HG02678 (cell line): ENCODE measurements around the gene TM6SF1.
"Not testable (repeated sequence)": the region's sequence is repeated elsewhere in the genome, so short reads cannot be mapped to it uniquely, and the experiment has no call there.

ENCODE experiments used
- ATAC-seq: cut with Tn5 transposase; IDR thresholded peaks from one replicate; pipeline ENCODE4 v1.9.1; 2021; ENCODE audit warnings: mild to moderate bottlenecking, moderate library complexity; ENCODE audit not compliant: unreplicated experiment

The TM6SF1 gene

GRCh38 chr15:83115410-83115809 is 8.0 kb downstream of the TM6SF1 start:
- ATAC-seq, result no peak

GRCh38 chr15:83115831-83116565 is 8.6 kb downstream of the TM6SF1 start:
- ATAC-seq, result no peak

GRCh38 chr15:83118291-83118827 is 10.9 kb downstream of the TM6SF1 start:
- ATAC-seq, result no peak

DNA sequence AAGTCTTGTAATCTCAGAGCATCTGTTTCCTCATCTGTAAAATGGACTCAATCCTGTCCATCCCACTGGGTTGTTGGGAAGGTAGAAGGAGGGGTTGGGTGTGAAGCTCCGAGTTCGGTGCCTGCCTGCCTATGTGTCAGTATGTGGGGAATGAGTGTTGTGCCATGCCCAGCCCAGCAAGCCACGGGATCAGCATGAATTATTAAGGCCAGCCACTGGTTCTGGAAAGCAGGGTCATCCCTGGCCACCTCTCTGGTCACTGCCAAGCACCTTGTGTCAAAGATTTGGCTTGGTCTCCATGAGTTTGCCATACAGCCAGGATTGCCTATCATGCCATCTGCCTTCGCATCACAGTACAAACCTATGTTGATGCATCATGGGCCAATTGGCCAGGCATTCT is 11.5 kb downstream of the TM6SF1 start:
- ATAC-seq, result no peak

GRCh38 chr15:83119968-83120581 is 12.6 kb downstream of the TM6SF1 start:
- no peak for ATAC-seq

- ATAC-seq, result no peak
Observed at GRCh38 chr15:83123529-83123928, 16.1 kb downstream of the TM6SF1 start.

GRCh38 chr15:83127547-83128150 is 20.2 kb downstream of the TM6SF1 start:
- no peak for ATAC-seq

DNA sequence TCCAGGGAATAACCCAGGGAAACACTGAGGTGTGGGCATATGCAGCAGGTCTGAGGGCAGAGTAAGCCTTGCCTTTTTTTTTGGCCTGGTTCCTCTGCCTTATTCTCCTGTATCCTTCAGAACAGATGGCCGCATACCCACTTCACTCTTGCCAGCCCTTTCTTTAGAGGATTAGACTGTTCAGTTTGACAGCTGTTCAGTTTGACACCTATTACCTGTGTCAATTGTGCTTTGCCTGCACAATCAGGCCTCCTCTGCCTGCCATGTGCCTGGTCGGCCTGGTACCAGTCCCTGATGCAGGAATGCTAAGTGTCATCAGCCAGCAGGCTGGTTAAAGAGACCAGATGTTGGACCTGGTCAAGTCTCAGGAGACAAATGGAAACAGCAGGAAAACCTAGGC is 22.3 kb downstream of the TM6SF1 start:
- ATAC-seq, result no peak

DNA sequence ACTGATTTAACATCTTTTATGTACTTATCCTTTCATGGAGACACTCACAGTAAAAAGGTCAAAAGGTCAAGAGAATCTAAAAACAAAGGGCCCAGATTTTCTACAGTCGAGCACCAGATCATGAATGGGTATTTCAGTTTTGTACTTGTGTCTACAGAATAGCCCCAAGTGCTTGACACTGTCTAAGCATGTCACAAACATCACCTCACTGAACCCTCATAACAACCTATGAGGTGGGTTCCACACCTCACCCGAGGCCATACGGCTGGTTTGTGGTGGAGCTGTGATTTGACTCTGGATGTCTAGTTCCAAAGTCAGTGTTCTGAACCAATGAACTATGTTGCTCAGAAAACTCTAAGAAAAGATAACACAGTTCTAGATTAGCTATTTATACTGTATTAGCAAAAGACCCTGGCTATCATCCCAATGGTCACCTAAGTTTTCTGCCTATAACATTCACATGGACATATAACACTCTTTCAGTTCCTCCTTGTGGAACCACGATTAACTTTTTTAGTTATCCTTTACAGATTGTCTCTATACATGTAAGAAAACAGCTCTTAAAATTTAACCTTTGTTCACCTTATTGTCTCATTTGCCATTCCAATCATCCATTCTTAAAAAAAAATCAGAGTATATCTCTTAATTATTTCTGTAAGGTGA is 25.5 kb downstream of the TM6SF1 start:
- ATAC-seq, result no peak

DNA sequence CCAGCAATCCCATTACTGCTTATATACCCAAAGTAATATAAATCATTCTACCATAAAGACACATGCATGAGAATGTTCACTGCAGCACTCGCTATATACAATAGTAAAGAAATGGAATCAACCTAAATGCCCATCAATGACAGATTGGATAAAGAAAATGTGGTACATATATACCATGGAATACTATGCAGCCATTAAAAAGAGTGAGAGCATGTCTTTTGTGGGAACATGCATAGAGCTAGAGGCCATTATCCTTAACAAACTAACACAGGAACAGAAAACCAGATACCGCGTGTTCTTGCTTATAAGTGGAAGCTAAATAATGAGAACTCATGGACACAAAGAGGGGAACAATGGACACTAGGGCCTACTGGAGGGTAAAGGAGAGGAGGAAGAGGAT is 34.7 kb downstream of the TM6SF1 start:
- ATAC-seq, result not testable (repeated sequence)

GRCh38 chr15:83144771-83145170 is 37.3 kb downstream of the TM6SF1 start:
- ATAC-seq, result no peak

DNA sequence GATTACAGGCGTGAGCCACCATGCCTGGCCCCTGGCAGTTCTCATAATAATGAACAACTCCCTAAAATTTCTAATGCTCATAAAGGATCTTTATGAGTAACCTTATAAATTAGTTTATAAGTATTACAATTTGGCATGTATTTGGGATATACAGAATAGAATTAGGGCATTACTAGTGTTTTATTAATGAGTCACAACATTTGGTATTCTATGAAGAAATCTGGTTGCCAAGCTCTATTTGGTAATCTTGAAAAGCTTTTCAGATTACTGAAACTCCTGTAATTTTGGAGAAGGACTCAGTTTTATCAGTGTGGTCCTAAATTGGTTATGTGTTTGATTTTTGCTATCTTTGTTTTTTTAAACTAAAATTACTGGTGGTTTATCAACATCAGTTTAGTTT is 45.8 kb downstream of the TM6SF1 start:
- no peak for ATAC-seq

DNA sequence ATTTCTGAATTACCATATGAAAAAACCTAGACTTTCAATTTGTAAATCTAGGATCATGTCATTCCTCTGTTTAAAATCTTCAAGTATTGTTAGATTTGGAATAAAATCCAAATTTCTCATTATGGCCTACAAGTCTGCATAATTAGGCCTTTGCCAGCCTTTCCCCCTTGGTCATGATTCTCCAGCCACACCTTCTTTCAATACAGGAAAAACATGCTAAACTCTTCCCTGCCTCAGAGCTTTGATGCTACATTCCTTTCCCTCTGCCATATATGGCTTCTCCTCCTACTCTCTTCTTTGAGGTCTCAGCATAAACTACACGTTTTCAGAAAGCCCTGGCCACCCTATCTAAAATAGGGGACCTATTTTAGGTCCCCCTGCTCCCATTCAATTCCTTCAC is 48.5 kb downstream of the TM6SF1 start:
- ATAC-seq, result no peak

DNA sequence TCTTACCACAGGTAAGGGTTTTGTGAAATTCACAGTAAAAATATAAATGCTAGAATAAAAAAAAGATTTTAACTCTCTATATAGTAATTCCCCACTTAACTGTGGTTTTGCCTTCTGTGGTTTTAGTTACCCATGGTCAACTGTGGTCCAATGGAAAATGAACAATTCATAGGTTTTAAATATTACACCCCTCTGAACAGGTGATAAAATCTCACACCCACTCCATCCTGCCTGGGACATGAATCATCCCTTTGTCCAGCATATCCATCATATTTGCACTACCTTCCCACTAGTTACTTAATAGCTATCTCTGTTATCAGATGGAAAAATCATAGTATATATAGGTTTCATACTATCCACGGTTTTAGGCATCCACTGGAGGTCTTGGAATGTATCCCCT is 50.9 kb downstream of the TM6SF1 start:
- no peak for ATAC-seq

- ATAC-seq, result no peak
Observed at GRCh38 chr15:83160741-83161140, 53.3 kb downstream of the TM6SF1 start.

DNA sequence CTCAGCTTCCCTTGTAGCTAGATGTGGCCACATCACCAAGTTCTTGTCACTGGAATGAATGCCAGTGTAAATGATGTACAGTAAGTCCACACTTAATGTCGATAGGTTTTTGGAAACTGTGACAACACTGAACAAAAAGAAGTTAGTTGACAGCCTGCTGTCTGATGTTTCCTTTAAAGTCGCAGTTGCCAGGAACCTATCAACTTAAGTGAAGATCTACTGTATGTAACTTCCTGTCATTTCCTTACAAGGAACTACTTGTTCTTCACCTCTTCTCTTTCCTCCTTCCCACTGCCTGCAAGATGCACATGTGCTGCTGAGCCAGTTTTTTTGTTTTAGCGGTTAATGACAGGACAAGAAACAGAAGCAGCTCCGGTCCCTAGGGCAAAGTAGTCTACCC is 55.6 kb downstream of the TM6SF1 start:
- no peak for ATAC-seq

GRCh38 chr15:83164111-83164770 is 56.8 kb downstream of the TM6SF1 start:
- no peak for ATAC-seq

DNA sequence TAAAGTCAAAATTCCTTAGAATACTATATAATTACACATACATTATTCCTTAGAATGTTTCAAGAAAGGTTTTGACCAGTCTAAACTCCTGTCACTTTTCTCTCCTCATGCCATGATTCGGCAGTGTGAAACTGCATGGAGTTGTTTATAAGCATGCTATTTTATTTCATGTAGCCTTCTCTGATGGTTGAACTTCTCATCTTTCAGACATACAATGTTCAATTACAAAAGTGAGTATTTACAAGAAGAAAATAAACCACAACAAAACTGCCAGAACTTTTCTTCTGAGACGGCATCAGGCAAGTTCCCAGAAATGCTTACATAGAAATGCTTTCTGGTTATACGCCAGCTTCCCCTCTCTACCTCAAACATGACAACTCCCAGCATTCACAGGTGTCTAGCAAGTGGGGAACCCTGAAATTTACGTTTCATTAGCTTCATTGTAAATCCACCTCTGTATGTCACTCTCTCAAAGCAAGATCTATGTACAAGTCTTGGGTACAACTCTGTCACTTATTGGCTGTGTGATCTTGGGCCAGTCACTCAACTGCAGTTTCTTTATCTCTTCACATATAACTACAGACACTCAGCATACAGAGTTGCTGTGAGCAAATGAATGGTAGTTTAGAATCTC is 57.4 kb downstream of the TM6SF1 start:
- no peak for ATAC-seq

GRCh38 chr15:83166218-83166617 is 58.8 kb downstream of the TM6SF1 start:
- ATAC-seq, result no peak

DNA sequence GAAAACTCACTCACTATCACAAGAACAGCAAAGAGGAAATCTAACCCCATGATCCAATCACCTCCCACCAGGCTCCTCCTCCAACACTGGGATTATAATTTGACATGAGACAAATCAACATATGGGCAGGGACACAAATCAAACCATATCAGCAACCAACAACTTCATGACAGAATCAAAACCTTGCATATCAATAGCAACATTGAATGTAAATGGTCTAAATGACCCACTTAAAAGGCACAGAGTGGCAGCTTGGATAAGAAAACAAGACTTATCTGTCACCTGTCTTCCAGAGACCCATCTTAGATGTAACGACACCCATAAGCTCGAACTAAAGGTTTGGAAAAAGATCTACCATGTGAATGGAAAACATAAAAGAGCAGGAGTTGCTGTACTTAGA is 59.4 kb downstream of the TM6SF1 start:
- ATAC-seq, result no peak

DNA sequence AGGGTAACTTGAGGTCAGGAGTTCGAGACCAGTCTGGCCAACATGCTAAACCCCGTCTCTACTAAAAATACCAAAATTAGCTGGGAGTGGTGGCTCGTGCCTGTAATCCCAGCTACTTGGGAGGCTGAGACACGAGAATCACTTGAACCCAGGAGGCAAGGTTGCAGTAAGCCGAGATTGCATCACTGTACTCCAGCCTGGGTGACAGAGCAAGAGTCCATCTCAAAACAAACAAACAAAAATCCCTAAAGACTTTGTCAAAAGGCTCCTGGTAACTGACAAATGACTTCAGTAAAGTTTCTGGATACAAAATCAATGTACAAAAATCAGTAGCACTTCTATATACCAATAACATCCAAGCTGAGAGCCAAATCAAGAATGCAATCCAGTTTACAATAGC is 62.1 kb downstream of the TM6SF1 start:
- ATAC-seq, result not testable (repeated sequence)
